Rectal smooth muscle tissue (tissue), 1 donor: Measurements from ENCODE around the gene RAB6A.
"Not testable (repeated sequence)": the region's sequence is repeated elsewhere in the genome, so short reads cannot be mapped to it uniquely, and the experiment has no call there.

Experiments
- H3K27ac ChIP-seq: one replicate; pipeline ENCODE4 v1.7.0; 2013; ENCODE audit warnings: low read depth, low read length, inconsistent platforms
- H3K27me3 ChIP-seq: one replicate; pipeline ENCODE4 v1.7.0; 2013; ENCODE audit warnings: low read length; ENCODE audit not compliant: control insufficient read depth, insufficient read depth
- H3K36me3 ChIP-seq: one replicate; pipeline ENCODE4 v1.7.0; 2013; ENCODE audit warnings: low read length; ENCODE audit not compliant: control insufficient read depth, insufficient read depth
- H3K4me1 ChIP-seq: one replicate; pipeline ENCODE4 v1.7.0; 2013; ENCODE audit warnings: low read length; ENCODE audit not compliant: control insufficient read depth, insufficient read depth
- H3K4me3 ChIP-seq: one replicate; pipeline ENCODE4 v1.7.0; 2013; ENCODE audit warnings: low read length
- H3K9ac ChIP-seq: one replicate; pipeline ENCODE4 v1.7.0; 2013; ENCODE audit warnings: low read length

Gene RAB6A

DNA sequence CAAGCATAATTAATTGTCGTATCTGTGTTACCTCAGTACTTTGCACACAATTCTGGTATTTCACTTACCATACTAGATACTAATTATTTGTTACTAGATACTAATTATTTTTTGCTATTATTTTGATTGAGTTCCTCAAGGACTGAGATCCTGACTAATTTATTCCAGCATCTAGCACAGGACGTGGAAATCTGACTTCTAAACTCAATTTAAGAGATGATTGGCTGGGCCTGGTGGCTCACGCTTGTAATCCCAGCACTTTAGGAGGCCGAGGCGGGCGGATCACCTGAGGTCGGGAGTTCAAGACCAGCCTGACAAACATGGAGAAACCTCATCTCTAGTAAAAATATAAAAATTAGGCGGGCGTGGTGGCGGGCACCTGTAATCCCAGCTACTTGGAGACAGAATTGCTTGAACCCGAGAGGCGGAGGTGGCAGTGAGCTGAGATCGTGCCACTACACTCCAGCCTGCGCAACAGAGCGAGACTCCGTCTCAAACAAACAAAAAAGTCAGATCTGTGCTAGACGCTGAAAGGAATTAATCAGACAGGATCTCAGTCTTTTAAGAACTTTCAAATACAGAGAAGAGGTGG, 26.3 kb upstream of the RAB6A start:
- no peaks in the 10 kb centered on the region for H3K27me3 ChIP-seq
- H3K4me1 ChIP-seq, result peaks cover 2% of the 10 kb centered on the region
- H3K4me3 ChIP-seq, result peak overlapping the region; percentile 89
- no peaks in the 10 kb centered on the region for H3K36me3 ChIP-seq
- peak overlapping the region; percentile 63 for H3K9ac ChIP-seq
- H3K27ac ChIP-seq, result peak overlapping the region; percentile 89

- H3K27ac ChIP-seq, H3K36me3 ChIP-seq, H3K9ac ChIP-seq: not testable (repeated sequence)
Measured at GRCh38 chr11:73785467-73785866, 24.6 kb upstream of the RAB6A start.

GRCh38 chr11:73784734-73785133, 23.9 kb upstream of the RAB6A start:
- Histone ChIP-seq H3K27ac (no peak overlapping the region), H3K4me1 (peaks cover 2% of the 10 kb centered on the region), H3K36me3 (no peaks in the 10 kb centered on the region), H3K9ac (no peak overlapping the region), H3K4me3 (no peak overlapping the region), H3K27me3 (no peaks in the 10 kb centered on the region)

More at GRCh38 chr11:73785467-73785866, 24.6 kb upstream of the RAB6A start:
- H3K4me1 ChIP-seq, H3K4me3 ChIP-seq, H3K27me3 ChIP-seq: not testable (repeated sequence)

DNA sequence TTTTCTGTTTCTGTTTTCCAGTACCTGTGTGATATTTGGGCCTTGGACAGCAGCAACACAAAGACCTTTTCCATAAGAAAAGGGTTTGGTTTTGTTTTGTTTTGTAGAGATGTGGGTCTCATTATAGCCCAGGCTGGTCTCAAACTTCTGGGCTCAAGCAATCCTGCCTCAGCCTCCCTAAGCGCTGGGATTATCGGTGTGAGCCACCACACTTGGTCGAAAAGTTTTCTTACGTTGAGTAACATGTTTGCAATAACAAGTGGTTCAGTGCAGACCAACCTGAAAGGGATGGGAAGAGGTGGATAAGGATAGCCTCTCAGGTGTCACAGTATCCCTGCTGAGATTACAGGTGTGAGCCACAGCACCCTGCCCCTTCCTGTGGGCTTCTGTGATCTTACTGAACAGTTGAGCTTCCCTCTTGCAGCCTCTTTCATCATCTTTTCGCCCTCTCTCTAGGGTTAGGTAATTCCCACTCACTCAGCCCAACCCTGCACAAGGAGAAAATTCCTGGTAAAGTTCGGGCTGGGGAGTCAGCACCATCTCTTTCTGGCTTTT, 23.3 kb upstream of the RAB6A start:
- Histone ChIP-seq H3K9ac (no peak overlapping the region), H3K4me3 (no peak overlapping the region), H3K4me1 (peaks cover 4% of the 10 kb centered on the region), H3K36me3 (no peaks in the 10 kb centered on the region), H3K27me3 (no peaks in the 10 kb centered on the region), H3K27ac (no peak overlapping the region)

DNA sequence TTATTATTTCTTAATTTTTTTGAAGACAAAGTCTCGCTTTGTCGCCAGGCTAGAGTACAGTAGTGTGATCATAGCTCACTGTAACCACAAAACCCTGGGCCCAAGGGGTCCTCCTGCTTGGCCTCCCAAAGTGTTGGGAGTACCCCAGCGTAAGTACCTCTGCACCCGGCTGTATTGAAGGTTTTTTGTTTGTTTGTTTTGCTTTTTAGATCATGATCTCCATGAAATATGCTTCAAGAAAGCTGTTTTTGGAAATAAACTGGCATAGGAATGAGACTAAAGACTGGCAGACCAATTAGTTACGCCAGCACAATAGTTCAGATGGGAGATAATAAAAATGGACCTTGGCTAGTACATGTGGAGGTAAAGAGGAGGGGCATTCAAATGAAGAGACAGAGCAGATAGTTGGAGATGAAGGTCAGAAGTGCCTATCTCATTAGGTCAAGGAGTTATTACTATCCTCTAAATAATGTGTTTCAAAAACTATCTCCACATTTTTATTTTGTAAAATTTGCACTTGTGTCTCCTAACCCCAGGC, 22.7 kb upstream of the RAB6A start:
- H3K4me1 ChIP-seq, result peaks cover 4% of the 10 kb centered on the region
- H3K27ac ChIP-seq, result no peak overlapping the region
- H3K36me3 ChIP-seq, result no peaks in the 10 kb centered on the region
- no peak overlapping the region for H3K4me3 ChIP-seq
- no peaks in the 10 kb centered on the region for H3K27me3 ChIP-seq
- H3K9ac ChIP-seq, result no peak overlapping the region

GRCh38 chr11:73781303-73781702, 20.4 kb upstream of the RAB6A start:
- Histone ChIP-seq H3K36me3 (no peaks in the 10 kb centered on the region), H3K27me3 (no peaks in the 10 kb centered on the region), H3K4me3 (no peak overlapping the region), H3K9ac (no peak overlapping the region), H3K4me1 (peaks cover 3% of the 10 kb centered on the region), H3K27ac (no peak overlapping the region)

DNA sequence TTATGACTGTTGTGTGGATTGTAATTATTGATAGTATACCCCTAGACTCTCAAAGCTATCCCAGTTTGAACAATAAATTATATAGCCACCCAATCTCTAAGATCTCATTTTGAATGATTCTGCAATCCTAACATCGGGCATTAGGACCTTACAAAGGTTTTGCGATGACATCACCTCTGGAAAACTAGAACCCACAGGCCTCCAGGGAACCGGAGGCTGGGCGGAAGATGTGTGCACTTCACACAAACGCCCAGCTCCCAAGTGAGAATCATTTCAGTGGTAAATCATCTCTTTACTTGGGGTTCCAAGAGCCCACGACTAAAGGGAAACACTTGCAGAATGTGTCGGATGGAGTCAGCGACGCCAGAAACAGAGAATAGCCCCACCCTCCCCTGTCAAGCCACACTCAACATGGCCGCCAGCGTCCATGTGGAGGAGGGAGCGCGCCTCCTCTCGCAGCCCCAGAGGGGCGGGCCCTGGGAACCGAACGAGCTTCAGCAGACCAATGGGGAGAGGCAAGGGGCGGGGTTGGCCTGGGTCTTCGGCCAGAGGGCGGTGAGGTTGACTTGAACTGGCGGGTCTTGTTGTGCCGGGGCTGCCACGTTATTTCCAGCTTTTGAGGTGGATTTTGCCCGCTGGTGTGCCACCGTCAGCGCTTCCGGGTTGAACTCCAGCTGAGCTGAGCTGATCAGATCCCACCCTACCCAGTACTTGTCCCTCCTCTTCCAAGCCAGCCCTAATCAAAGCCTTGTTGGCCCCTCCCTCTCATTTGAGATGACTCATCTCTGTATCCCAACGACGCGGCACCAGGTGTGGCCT, 18.4 kb upstream of the RAB6A start:
- peak overlapping the region; percentile 88 for H3K9ac ChIP-seq
- peaks cover 3% of the 10 kb centered on the region for H3K4me1 ChIP-seq
- no peaks in the 10 kb centered on the region for H3K27me3 ChIP-seq
- H3K4me3 ChIP-seq, result peak overlapping the region; percentile 91
- peak overlapping the region; percentile 99 for H3K27ac ChIP-seq
- H3K36me3 ChIP-seq, result no peaks in the 10 kb centered on the region

DNA sequence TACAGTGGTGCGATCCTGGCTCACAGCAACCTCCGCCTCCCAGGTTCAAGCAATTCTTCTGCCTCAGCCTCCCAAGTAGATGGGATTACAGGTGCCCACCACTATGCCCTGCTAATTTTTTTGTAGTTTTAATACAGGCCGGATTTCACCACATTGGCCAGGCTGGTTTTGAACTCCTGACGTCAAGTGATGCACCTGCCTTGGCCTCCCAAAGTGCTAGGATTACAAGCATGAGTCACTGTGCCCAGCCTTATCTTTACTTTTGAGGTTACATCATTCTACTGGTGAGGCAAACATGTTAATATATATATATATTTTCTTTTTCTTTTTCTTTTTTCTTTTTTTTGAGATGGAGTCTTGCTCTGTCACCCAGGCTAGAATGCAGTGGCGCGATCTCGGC, 9.9 kb upstream of the RAB6A start:
- H3K27me3 ChIP-seq, result not testable (repeated sequence)

GRCh38 chr11:73766763-73767162, 5.9 kb upstream of the RAB6A start:
- Histone ChIP-seq H3K9ac (no peak overlapping the region), H3K4me1 (no peaks in the 10 kb centered on the region), H3K4me3 (no peak overlapping the region), H3K27ac (no peak overlapping the region), H3K36me3 (no peaks in the 10 kb centered on the region), H3K27me3 (no peaks in the 10 kb centered on the region)

More for the DNA sequence above, 9.9 kb upstream of the RAB6A start:
- H3K4me3 ChIP-seq, H3K9ac ChIP-seq, H3K36me3 ChIP-seq, H3K4me1 ChIP-seq, H3K27ac ChIP-seq: not testable (repeated sequence)

DNA sequence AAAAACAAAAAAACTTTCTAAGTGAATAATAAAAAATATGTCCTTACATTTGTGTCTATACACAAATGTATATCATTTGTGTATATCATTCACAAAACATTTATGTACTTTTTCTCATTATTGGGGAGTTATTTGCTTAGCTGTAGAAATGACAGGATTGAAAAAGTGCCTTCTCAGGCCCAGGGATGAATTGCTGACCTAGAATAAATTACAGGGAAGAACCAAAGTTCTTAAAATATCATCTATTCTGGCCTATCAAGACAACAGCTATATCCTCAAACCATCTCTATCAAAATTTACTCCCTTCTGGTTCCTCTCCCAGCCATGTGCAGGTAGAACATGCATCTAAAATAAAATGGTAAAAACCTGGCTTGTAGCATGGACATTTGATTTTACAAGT, 1.9 kb upstream of the RAB6A start:
- H3K9ac ChIP-seq, result no peak overlapping the region
- H3K36me3 ChIP-seq, result no peaks in the 10 kb centered on the region
- H3K4me1 ChIP-seq, result peaks cover 12% of the 10 kb centered on the region
- no peak overlapping the region for H3K27ac ChIP-seq
- H3K4me3 ChIP-seq, result no peak overlapping the region
- no peaks in the 10 kb centered on the region for H3K27me3 ChIP-seq

- H3K9ac ChIP-seq, result no peak overlapping the region
- H3K4me1 ChIP-seq, result peaks cover 12% of the 10 kb centered on the region
- peak overlapping the region; percentile 84 for H3K27ac ChIP-seq
Measured at GRCh38 chr11:73761403-73761945, 600 bp upstream of the RAB6A start.

GRCh38 chr11:73760135-73760678, 667 bp downstream of the RAB6A start:
- Histone ChIP-seq H3K27me3 (no peaks in the 10 kb centered on the region), H3K36me3 (no peaks in the 10 kb centered on the region), H3K9ac (peak overlapping the region; percentile 96), H3K4me3 (peak overlapping the region; percentile 98), H3K4me1 (peaks cover 12% of the 10 kb centered on the region), H3K27ac (peak overlapping the region; percentile 97)

More at GRCh38 chr11:73761403-73761945, 600 bp upstream of the RAB6A start:
- Histone ChIP-seq H3K36me3 (no peaks in the 10 kb centered on the region), H3K4me3 (peak overlapping the region; percentile 53), H3K27me3 (no peaks in the 10 kb centered on the region)
